KBM-7 (cell line): ENCODE data around the gene FGGY.
"Not testable (repeated sequence)": the region's sequence is repeated elsewhere in the genome, so short reads cannot be mapped to it uniquely, and the experiment has no call there.

ENCODE experiments used
- DNase-seq: peaks from one replicate; pipeline ENCODE4 v3.0.0-alpha.2; 2015
- in situ Hi-C: fragments of 300-500 bp; cut with MboI; formaldehyde crosslinking; loops from 2 replicates; pipeline ENCODE4 v1.14.3; 2020; ENCODE audit warnings: low sequenced_read_pairs, low pct_unique_long_range_greater_than_20kb, mixed read lengths

The FGGY gene

GRCh38 chr1:59340411-59341307 is 43.8 kb downstream of the FGGY start:
- in situ Hi-C loops: no loop called here
- DNase-seq: no peak

DNA sequence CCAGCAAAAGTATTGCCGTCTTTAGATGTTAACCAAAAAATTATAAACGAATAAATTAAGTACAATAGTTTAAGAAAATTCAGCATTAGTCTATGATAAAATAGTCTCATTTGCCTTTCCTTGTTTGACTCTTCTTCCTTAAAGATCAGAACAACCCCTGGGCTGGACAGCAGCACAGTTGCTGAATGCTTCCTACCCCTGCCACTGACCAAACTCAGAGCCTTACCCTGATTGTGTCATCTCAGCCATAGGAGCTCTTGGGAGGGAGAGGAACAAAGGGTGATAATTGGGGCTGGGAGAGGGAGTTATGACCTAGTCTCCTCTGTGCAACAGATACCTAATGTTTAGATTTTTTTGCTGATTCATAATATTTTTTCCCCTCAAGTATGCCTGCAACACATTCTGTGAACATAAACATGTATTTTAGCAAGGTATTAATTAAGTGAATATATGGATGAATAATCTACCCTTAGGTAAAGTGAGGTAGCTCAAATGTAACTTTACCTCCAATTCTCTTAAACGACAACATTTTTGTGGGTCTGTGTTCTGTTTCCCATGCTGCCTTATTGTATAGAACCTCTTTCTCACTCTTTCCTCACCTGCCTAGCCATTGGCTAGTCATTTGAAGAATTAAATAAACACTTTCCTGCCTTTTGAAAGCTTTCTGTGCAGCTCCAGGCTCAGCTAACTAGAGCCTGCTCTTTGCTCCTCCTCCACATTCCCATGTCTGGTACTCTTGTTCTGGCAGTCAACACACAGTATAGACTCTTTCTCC is 46.1 kb downstream of the FGGY start:
- no peak for DNase-seq
- in situ Hi-C loops: no loop called here

GRCh38 chr1:59343576-59343840 is 46.6 kb downstream of the FGGY start:
- in situ Hi-C loops: no loop called here
- DNase-seq: no peak

- DNase-seq: no peak
- in situ Hi-C loops: no loop called here
These were observed 48.3 kb downstream of the FGGY start for GRCh38 chr1:59345221-59345620.

GRCh38 chr1:59346429-59346828 is 49.5 kb downstream of the FGGY start:
- no peak for DNase-seq
- in situ Hi-C loops: no loop called here

- no peak for DNase-seq
- in situ Hi-C loops: no loop called here
These were observed 52.2 kb downstream of the FGGY start for GRCh38 chr1:59349101-59349500.

DNA sequence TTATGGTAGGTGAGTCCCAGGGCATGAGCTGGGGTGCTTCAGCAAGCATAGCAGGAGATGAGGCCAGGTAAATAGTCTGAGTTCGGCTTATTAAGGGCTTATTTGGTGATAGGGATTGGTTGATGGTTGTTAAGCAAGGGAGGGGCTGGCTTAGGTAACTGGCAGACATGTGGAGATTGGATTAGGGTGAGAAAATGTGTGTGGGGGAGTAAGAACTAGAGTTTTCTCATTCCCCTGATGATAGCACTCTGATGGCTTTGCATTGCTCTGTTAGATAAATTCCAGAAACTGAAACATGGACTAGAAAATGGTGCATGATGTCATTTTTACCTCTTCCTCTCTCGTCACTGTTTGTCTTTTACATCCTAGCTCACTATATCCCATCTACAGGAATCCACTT is 53.6 kb downstream of the FGGY start:
- in situ Hi-C loops: no loop called here
- no peak for DNase-seq

DNA sequence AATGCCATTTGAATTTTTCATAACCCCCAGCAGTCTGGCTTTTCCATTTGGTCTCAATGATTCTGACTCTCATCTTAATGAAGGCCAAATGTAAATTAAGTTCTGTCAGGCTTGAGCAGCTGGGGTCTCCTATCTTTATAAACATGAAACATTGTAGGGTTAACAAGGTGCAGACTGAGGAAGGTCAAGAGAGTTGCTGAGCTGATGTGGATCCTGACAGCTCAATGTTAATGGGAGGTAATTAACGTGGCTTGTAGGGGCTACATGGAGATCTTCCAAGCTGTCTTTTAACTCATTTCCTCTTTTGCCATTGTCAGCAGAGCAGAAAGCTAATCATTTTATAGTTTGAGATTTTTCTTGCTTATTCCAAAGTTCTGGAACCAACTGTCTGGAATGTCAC is 55.2 kb downstream of the FGGY start:
- no peak for DNase-seq
- in situ Hi-C loops: no loop called here

DNA sequence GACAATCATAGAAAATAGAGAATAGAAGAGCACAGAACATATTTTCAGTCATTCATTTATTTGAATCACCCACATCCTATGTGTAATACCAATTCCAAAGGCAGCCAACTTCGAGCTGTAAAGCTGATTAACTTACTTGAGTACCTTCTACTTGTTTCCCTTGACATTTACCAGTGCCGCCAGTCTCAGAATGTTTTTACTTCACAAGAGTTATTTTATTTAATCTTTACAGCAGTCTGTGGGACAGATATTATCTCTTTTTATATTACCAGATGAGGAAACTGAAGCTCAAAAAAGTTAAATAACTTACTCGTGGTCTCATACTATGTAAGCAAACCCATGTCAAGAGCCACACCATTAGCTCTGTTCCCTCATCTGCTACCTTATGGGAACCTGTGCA is 56.6 kb downstream of the FGGY start:
- in situ Hi-C loops: no loop called here
- no peak for DNase-seq

DNA sequence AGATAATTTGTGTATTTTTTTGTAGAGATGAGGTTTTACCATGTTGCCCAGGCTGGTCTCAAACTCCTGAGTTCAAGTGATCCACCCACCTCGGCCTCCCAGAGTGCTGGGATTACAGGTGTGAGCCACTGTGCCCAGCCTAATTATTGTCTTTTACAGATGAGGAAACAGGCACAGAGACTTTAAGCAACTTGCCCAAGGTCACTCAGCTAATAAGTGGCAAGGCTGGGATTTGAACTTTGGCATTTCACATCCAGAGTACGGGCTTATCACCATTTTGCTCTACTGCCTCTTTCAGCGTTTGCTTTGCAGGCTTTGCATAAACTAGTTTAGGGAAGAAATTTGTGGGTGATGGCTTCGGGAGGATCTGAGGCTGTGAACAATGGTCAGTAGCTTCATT is 57.3 kb downstream of the FGGY start:
- in situ Hi-C loops, DNase-seq: not testable (repeated sequence)

GRCh38 chr1:59354709-59355337 is 57.9 kb downstream of the FGGY start:
- in situ Hi-C loops: no loop called here
- DNase-seq: no peak

DNA sequence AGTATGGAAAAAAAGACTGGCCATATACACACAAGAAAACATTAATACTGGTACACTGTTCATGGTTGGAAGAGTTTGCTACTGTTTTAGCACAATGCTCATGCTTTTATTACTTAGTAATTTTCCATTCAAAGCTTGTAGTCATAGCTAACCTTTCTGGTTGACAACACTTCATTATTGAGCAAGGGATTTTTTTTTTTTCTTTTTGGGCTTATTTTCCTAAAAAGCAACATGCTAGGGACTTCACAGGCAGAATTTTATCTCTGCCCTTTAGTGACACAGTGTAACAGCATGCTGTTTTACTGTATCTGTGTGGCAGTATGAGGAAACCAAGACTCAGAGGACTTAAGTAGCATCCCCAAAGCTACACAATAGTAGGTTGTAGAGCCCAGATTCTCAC is 58.5 kb downstream of the FGGY start:
- in situ Hi-C loops: no loop called here
- DNase-seq: no peak

- no peak for DNase-seq
- in situ Hi-C loops: no loop called here
These were observed 59.7 kb downstream of the FGGY start for GRCh38 chr1:59356627-59357026.

DNA sequence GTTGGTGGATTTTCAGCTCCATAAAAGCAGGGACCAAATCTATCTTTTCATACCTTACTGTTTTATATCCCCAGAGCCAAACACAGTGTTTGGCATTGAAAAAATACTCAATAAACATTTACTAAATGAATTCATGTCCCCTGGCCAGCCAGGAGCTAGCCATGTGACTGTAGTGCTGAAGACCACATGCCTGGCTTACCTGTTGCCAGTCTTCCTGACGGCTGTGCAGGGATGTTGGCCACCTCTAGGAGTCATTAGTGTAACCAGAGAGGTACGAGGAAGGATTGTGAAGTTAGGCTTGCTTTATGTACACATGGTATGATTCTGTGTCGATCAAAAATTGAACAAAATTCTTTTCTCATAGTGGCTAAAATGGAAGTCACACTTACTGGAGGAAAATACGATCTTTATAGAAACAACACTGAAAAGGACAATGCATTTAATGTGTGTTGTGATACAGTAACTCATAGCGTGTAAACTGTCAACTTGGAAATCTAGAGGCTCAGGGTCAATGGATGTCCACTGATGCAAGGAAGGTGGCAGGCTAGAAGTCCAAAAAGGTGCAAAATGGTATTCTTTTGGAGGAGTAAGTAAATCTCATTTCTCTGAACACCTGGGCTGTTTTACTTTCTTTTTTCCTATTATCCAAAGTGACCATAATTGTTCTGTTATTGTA is 60.9 kb downstream of the FGGY start:
- in situ Hi-C loops: no loop called here
- no peak for DNase-seq

DNA sequence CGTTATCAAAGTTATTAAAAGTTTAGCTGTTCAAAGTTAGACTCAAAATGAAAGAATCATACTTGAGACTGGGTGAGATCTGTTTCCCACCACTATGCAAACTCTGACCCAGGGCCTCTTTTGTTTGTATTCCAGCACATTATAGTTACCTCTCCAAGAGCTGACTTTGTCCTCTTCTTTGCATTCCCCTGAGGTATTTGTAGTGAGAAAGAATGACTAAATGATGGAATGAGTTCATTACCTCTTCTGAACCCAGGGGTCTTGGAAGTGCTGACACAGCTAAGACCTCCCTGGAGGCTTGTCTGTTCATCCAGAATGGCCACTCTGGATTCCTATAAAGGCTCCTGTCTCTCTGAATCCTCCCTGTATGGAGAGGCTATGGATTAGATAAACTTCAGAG is 62.4 kb downstream of the FGGY start:
- in situ Hi-C loops: no loop called here
- DNase-seq: no peak

GRCh38 chr1:59360170-59360569 is 63.3 kb downstream of the FGGY start:
- in situ Hi-C loops: no loop called here
- no peak for DNase-seq

- no peak for DNase-seq
- in situ Hi-C loops: no loop called here
These were observed 63.8 kb downstream of the FGGY start for GRCh38 chr1:59360729-59361128.

DNA sequence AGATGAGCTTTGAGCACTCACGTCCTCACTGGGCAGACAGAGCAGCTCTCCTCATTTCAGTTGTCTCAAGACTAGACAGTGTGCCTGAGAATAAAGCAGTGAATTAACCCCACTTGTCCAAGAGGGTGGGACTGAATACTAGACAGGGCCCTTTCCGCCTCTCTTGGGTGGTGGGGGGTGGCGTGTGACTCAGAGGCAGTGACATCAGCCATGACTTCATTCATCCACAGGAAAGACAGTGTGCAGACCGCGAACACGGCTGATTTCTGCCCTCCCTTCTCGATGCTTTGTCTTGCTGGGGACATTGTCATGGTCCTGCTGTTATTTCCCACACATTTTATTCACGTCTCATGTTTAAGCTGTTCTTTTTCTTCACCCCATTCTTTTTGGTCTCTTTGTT is 64.9 kb downstream of the FGGY start:
- DNase-seq: no peak
- in situ Hi-C loops: no loop called here

GRCh38 chr1:59364037-59364436 is 67.1 kb downstream of the FGGY start:
- in situ Hi-C loops: no loop called here
- DNase-seq: no peak

GRCh38 chr1:59366346-59366745 is 69.5 kb downstream of the FGGY start:
- in situ Hi-C loops: no loop called here
- no peak for DNase-seq
